ENCODE data around the gene AFM. TPM values are rescaled to one million over a fixed set of nuclear protein-coding genes. Genes with fewer than 3 reads are reported as not detected.

The AFM gene
- total and polyA plus RNA-seq, 2 of the 13 experiments (the other 11 are each of a cell fraction or from before 2014, with no cell fraction given): 0.13 to 1.8 TPM

DNA sequence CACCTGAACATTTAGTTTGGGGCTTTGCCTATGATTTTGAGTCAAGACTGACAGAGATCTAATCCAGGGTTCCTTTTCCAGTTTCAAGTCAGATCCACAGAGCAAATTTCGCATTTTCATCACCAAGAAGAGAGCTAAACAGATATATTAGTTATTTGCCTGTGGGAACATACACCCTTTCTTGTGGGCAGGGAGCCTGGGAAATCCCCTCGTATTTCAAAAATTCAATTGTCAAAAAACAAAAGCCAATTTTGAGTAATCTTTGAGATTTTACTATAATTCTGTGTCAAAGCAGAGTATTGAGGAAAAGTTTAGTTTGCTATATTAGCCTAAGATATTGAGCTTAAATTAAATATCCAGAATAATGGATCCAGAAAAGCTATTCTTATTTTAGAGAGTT is 56.6 kb downstream of the AFM start:
- ChIA-PET POLR2A (no interaction called here), CTCF (ENCODE audit: low intra/inter-chr PET ratio, low total read pairs) (no interaction called here)
- no peaks in the 10 kb centered on the region for H3K36me3 ChIP-seq (replicated peaks in 1 of 2; ENCODE audit: control insufficient read depth in 1 of 2, insufficient read depth in 2 of 2, low read length in 2 of 2)
- no peak overlapping the region for H3K9ac ChIP-seq (ENCODE audit: insufficient read depth, low read depth, low read length)
- no peaks in the 10 kb centered on the region for H3K27me3 ChIP-seq (ENCODE audit: control insufficient read depth in 1 of 2, insufficient read depth in 2 of 2, low read length in 2 of 2)
- H3K4me2 ChIP-seq (ENCODE audit: low read depth, low read length): no peak overlapping the region
- TF ChIP-seq ARID3A (IDR thresholded peaks at IDR 0.05; ENCODE audit: low read depth, low read length) (no peak), MEIS2 (CRISPR knock-in tag; IDR thresholded peaks at IDR 0.05) (no peak), ATM (IDR thresholded peaks at IDR 0.05; ENCODE audit: borderline replicate concordance) (no peak), PLRG1 (conservative IDR thresholded peaks at IDR 0.05) (no peak), GFI1 (CRISPR knock-in tag; IDR thresholded peaks at IDR 0.05; ENCODE audit: borderline replicate concordance) (no peak), ZFP36L1 (CRISPR knock-in tag; IDR thresholded peaks at IDR 0.05) (no peak), SMC3 (IDR thresholded peaks at IDR 0.05; ENCODE audit: low read length) (no peak), ZFP36 (IDR thresholded peaks at IDR 0.05; ENCODE audit: borderline replicate concordance, low read depth, low read length, partially characterized antibody) (no peak), NFKBIZ (CRISPR knock-in tag; IDR thresholded peaks at IDR 0.05) (no peak), ZNF180 (CRISPR knock-in tag; IDR thresholded peaks at IDR 0.05; ENCODE audit: borderline replicate concordance, low read depth) (no peak), NR2F1 (CRISPR knock-in tag; IDR thresholded peaks at IDR 0.05) (no peak), ZNF839 (CRISPR knock-in tag; IDR thresholded peaks at IDR 0.05; ENCODE audit: borderline replicate concordance) (no peak), ZNF282 (IDR thresholded peaks at IDR 0.05; ENCODE audit: partially characterized antibody) (no peak), HOXA9 (CRISPR knock-in tag; IDR thresholded peaks at IDR 0.05; ENCODE audit: borderline replicate concordance) (no peak)
- TF ChIP-seq, protein P1, sequence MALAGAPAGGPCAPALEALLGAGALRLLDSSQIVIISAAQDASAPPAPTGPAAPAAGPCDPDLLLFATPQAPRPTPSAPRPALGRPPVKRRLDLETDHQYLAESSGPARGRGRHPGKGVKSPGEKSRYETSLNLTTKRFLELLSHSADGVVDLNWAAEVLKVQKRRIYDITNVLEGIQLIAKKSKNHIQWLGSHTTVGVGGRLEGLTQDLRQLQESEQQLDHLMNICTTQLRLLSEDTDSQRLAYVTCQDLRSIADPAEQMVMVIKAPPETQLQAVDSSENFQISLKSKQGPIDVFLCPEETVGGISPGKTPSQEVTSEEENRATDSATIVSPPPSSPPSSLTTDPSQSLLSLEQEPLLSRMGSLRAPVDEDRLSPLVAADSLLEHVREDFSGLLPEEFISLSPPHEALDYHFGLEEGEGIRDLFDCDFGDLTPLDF (CRISPR knock-in tag; IDR thresholded peaks at IDR 0.05): no peak
- TF ChIP-seq, protein P2, sequence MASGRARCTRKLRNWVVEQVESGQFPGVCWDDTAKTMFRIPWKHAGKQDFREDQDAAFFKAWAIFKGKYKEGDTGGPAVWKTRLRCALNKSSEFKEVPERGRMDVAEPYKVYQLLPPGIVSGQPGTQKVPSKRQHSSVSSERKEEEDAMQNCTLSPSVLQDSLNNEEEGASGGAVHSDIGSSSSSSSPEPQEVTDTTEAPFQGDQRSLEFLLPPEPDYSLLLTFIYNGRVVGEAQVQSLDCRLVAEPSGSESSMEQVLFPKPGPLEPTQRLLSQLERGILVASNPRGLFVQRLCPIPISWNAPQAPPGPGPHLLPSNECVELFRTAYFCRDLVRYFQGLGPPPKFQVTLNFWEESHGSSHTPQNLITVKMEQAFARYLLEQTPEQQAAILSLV (CRISPR knock-in tag; IDR thresholded peaks at IDR 0.05; ENCODE audit: borderline replicate concordance): no peak
- in situ Hi-C loops (cut with HindIII; ENCODE audit: extremely low pct_ligation_motif_present, low pct_unique_long_range_greater_than_20kb) (no loop called here), intact Hi-C loops (cut with micrococcal nuclease; ENCODE audit: unreplicated experiment) (loop anchor here (10.0 kb wide), 1 partner anchor 53 kb away; the partner anchor contains the start of gene AFM)
- H4K20me1 ChIP-seq (ENCODE audit: insufficient read depth, low read length): no peaks in the 10 kb centered on the region
- DNase-seq (ENCODE audit: low spot score): no peak
- H3K9me3 ChIP-seq (ENCODE audit: low read length): no peaks in the 10 kb centered on the region
- no peaks in the 10 kb centered on the region for H3K79me2 ChIP-seq (ENCODE audit: insufficient read depth, low read length)
- FAIRE-seq: no peak
- peaks cover 35% of the 10 kb centered on the region for H3K4me1 ChIP-seq (ENCODE audit: insufficient read depth, low read length)
- H3K4me3 ChIP-seq (replicated peaks in 1 of 3; ENCODE audit: insufficient read depth in 1 of 3, low read depth in 2 of 3, low read length in 3 of 3): no peak overlapping the region
- no peak overlapping the region for H2AFZ ChIP-seq (ENCODE audit: low read length)
- BruUV-seq (replicated peaks): no TSS peak
- ATAC-seq: no peak
- H3K27ac ChIP-seq (ENCODE audit: extremely low read length, insufficient read depth, low read length): no peak overlapping the region
- WGBS (ENCODE audit: low lambda C conversion rate): 67% methylated on average over 2 of the region's 2 CpGs
